DOHH2 (cell line): ENCODE measurements around the gene CYB5R3.

Source experiments
- CTCF ChIP-seq: fragments of 200-600 bp; sonication (generic); IDR thresholded peaks from one replicate; pipeline ENCODE4 v1.5.1; 2014; ENCODE audit warnings: antibody characterized with exemption, mild to moderate bottlenecking, low read depth, low read length; ENCODE audit not compliant: poor library complexity, severe bottlenecking
- EZH2phosphoT487 ChIP-seq: fragments of 200-600 bp; sonication (generic); IDR thresholded peaks from 2 replicates; pipeline ENCODE4 v1.6.1; 2017; ENCODE audit warnings: borderline replicate concordance, mild to moderate bottlenecking, antibody characterized with exemption, low read length, moderate library complexity, mixed read lengths

GRCh38 chr22:42696331-42696967, 47.3 kb upstream of the CYB5R3 start:
- TF ChIP-seq CTCF (no peak), EZH2phosphoT487 (no peak)
